PFSK-1 (cell line): ENCODE data around the gene GRK1.

Experiments used
- FOXP2 ChIP-seq: optimal IDR thresholded peaks from 2 replicates; pipeline ENCODE3; 2011; ENCODE audit warnings: borderline replicate concordance, control low read depth, inconsistent platforms; ENCODE audit not compliant: insufficient read depth; ENCODE audit errors: extremely low read length, extremely low read depth
- POLR2AphosphoS5 ChIP-seq: IDR thresholded peaks from 2 replicates; pipeline ENCODE4 v1.6.1; 2012; ENCODE audit warnings: low read depth, mild to moderate bottlenecking, control low read depth, low read length, moderate library complexity
- SIN3A ChIP-seq: IDR thresholded peaks from 2 replicates; pipeline ENCODE4 v1.6.1; 2012; ENCODE audit warnings: mild to moderate bottlenecking, low read length, moderate library complexity, borderline replicate concordance; ENCODE audit not compliant: insufficient read depth
- TAF1 ChIP-seq: IDR thresholded peaks from 2 replicates; pipeline ENCODE4 v1.6.1; 2012; ENCODE audit warnings: low read length, control low read depth, borderline replicate concordance; ENCODE audit not compliant: insufficient read depth
- TF ChIP-seq, protein P1 (sequence below), 2 experiments: IDR thresholded peaks; 2 replicates each; pipeline versions ENCODE4 v1.6.1 to v1.8.0; 2011 to 2012; ENCODE audit warnings: low read depth in 2 of 2, low read length in 2 of 2, control low read depth in 1 of 2, inconsistent platforms in 1 of 2, mild to moderate bottlenecking in 1 of 2, moderate library complexity in 1 of 2; ENCODE audit not compliant: insufficient read depth in 1 of 2

Gene GRK1

DNA sequence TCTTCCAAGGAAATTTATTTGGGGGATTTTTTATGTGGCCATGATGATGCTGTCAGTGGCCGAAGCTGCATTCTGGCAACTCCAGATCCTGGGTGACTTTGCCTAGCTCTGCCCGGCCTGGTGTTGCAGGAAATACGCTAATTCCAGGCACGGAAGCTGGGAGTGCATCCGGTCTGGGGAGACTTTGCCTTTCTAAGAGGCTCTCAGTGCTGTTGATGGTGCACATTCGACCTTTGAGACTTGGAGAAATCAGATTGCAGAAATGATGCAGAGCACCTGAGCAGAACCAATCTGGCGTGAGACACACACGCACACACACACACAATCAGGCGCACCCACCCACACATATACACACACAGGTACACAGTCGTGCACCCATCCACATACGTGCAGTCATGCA is 86.2 kb downstream of the GRK1 start:
- TF ChIP-seq FOXP2, result no peak
- TF ChIP-seq POLR2AphosphoS5, result no peak
- no peak for TF ChIP-seq TAF1
- no peak for TF ChIP-seq SIN3A
- TF ChIP-seq, protein P1, sequence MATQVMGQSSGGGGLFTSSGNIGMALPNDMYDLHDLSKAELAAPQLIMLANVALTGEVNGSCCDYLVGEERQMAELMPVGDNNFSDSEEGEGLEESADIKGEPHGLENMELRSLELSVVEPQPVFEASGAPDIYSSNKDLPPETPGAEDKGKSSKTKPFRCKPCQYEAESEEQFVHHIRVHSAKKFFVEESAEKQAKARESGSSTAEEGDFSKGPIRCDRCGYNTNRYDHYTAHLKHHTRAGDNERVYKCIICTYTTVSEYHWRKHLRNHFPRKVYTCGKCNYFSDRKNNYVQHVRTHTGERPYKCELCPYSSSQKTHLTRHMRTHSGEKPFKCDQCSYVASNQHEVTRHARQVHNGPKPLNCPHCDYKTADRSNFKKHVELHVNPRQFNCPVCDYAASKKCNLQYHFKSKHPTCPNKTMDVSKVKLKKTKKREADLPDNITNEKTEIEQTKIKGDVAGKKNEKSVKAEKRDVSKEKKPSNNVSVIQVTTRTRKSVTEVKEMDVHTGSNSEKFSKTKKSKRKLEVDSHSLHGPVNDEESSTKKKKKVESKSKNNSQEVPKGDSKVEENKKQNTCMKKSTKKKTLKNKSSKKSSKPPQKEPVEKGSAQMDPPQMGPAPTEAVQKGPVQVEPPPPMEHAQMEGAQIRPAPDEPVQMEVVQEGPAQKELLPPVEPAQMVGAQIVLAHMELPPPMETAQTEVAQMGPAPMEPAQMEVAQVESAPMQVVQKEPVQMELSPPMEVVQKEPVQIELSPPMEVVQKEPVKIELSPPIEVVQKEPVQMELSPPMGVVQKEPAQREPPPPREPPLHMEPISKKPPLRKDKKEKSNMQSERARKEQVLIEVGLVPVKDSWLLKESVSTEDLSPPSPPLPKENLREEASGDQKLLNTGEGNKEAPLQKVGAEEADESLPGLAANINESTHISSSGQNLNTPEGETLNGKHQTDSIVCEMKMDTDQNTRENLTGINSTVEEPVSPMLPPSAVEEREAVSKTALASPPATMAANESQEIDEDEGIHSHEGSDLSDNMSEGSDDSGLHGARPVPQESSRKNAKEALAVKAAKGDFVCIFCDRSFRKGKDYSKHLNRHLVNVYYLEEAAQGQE (IDR thresholded peaks at IDR 0.05; ENCODE audit: insufficient read depth in 1 of 2, low read depth in 2 of 2, low read length in 2 of 2), result no peak

DNA sequence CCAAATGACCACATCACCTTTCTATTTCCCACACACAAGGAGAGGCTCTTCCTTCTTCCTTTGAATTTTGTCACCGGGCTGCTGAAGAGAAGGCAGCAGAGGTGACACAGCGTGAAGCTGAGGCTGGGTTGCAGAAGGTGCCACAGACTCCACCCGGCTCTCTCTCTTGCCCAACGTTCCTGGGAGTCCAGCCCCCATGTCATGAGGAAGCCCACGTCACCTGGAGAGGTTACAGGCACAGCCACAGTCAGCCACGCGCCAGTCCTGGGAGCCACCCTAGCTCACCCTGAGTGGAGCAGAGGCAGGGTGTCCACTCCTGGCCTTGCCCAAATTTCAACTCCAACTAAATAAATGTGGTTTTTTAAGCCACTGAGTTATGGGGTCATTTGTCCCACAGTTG is 87.2 kb downstream of the GRK1 start:
- no peak for TF ChIP-seq TAF1
- no peak for TF ChIP-seq POLR2AphosphoS5
- TF ChIP-seq, protein P1 (IDR thresholded peaks at IDR 0.05; ENCODE audit: insufficient read depth in 1 of 2, low read depth in 2 of 2, low read length in 2 of 2), result no peak
- no peak for TF ChIP-seq SIN3A
- TF ChIP-seq FOXP2, result no peak

DNA sequence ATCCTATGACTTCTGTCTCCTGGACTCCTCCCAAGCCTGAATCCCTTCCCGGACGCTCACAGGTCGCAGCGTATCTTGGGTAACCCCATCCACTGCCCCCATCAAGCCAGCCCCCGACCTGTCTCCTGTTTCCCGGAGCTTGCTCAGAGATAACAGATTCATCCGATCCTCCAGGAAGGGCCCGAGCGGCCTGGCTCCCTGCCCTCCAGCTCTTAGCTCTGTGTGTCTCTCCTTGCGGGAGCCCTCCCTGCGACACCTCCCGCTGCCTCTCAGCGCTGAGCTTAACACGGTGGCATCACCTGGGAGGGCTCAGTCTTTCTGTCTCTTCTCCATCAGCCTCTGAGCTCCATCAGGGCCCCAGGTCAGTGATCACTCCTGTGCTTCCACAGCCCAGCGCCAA is 87.7 kb downstream of the GRK1 start:
- TF ChIP-seq FOXP2 (no peak), SIN3A (no peak), TAF1 (no peak), POLR2AphosphoS5 (no peak)
- TF ChIP-seq, protein P1 (IDR thresholded peaks at IDR 0.05; ENCODE audit: insufficient read depth in 1 of 2, low read depth in 2 of 2, low read length in 2 of 2), result no peak

DNA sequence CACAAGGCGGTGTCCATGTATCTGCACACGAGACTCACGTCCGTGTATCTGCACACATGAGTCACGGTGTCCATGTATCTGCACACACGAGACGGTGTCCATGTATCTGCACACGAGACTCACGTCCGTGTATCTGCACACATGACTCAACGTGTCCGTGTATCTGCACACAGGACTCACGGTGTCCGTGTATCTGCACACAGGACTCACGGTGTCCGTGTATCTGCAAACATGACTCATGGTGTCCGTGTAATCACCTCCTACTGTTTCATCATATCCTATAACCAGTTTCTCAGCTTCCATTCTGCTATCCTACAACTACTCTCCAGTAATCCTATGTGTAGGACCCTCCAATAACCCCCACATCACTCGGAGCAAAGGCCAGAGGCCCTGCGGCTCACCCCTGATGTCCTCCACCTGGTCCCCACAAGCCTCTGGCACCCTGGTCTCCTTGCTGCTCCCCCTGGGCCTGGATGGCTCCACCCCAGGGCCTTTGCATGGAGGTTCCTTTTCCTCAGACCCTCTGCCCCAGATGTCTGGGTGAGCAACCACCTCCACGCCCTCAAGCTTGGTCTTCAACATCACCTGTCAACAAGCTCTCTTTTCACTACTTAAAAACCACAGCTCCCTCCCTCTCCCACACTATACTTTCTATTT is 89.5 kb downstream of the GRK1 start:
- TF ChIP-seq SIN3A, result no peak
- TF ChIP-seq FOXP2, result no peak
- no peak for TF ChIP-seq POLR2AphosphoS5
- TF ChIP-seq, protein P1 (IDR thresholded peaks at IDR 0.05; ENCODE audit: insufficient read depth in 1 of 2, low read depth in 2 of 2, low read length in 2 of 2), result no peak
- no peak for TF ChIP-seq TAF1

DNA sequence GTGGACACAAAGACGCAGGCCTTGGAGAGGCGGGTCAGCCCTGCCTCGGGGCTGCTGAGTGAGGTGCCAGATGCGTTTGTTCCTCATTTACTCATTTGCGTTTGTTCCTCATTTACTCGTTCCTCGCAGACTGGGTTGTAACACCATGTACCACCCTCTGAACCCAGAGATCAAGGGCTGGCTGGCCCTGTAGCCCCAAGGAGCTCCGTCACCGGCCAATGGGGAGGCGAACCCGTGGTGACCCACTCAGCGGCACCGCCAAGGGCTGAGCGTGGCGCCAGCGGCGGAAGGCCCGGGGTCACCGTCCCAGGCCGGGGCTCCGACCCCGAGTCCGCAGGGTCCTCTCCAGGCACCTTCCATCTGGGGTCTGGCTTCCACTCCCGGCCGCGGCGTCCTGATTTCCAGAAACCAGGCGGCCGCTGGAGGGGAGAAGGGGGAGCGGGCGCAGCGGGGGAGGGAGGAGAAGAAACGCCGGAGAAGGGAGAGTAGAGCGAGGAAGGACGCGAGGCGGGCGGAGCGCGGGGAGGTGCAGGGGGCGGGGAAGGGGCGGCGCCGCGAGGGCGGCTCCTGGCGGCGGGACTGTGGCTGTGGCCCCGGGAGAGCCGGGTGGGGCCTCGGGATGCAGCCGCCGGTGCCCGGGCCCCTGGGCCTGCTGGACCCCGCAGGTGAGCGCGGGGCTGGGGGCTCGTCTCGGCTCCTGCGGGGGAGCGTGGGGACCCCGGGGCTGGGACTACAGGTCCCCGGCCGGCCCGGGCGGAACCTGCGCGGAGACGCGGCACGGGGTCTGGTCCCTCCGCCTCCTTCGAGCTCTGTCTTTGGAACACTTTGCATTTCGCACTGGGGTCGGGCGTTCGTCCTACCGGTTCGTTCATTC is 91.9 kb downstream of the GRK1 start, which contains the start of gene TMEM255B:
TSS of gene TMEM255B (plus strand) at position 576 of the 874 bp plus-strand sequence. CDS start at position 620, 44 bp downstream.
- TF ChIP-seq SIN3A (no peak), FOXP2 (peak; percentile 10), POLR2AphosphoS5 (no peak), TAF1 (no peak)
- TF ChIP-seq, protein P1 (IDR thresholded peaks at IDR 0.05; ENCODE audit: insufficient read depth in 1 of 2, low read depth in 2 of 2, low read length in 2 of 2), result no peak
